Measurements from ENCODE around the gene BTNL9. TPM values are rescaled to one million over a fixed set of nuclear protein-coding genes. Genes with fewer than 3 reads are reported as not detected.
"Not testable (repeated sequence)": the region's sequence is repeated elsewhere in the genome, so short reads cannot be mapped to it uniquely, and the experiment has no call there.

The BTNL9 gene
- total RNA-seq, 1 donor, result under 0.01 TPM

DNA sequence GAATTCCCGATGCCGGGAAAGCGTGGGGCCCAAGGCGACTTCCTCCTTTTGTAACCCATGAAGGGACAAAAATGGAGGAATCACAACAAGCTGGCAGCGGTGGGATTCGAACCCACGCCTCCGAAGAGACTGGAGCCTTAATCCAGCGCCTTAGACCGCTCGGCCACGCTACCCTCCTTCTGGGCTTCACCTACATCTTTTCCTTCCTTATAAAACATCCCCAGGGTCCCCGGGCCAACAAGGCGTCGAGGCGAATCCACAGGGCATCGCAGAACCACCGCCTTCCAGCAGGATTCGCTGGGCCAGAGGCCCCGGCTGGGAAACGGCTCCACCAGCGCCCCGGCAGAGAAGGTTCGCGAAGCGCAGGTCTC lies 57.3 kb downstream of the BTNL9 start:
- not testable (repeated sequence) for DNase-seq (ENCODE audit: low read depth in 2 of 3, low spot score in 2 of 3)

DNA sequence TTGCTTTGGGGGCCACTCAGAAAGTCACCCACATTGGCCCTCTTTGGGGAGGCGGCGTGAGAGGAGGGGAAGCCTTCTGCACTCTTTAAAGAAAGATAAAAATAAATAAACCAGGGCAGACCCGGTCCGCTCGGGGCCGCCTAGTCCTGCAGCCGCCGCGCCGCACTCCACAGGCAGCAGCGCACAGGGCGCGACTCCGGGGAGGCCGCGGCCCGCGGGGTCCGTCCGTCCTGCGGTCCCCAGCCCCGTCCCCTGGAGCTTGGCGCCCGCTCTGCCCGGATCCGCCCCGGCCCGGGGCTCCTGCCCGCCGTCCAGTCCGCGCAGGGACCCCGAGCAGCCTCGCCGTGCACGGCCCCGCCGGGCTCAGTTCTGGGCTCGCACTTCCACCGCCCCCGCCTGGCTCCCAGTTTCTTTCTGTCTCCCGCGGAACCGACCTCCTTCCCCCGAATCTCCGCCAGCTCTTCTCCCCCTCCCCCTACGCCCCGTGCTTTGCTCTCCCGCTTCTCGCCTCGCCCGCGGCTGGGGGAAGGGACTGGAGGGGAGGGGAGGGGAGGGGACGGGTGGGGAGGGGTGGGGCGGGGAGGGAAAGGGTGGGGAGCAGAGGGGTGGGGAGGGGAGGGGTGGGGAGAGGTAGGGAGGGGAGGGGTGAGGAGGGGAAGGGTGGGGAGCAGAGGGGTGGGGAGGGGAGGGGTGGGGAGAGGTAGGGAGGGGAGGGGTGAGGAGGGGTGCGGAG lies 57.9 kb downstream of the BTNL9 start:
- DNase-seq (ENCODE audit: low read depth in 2 of 3, low spot score in 2 of 3), result not testable (repeated sequence)

GRCh38 chr5:181098762-181099601 lies 58.9 kb downstream of the BTNL9 start:
- peak in 1 of 3 donors; percentile 16 for DNase-seq (ENCODE audit: low read depth in 2 of 3, low spot score in 2 of 3)

DNA sequence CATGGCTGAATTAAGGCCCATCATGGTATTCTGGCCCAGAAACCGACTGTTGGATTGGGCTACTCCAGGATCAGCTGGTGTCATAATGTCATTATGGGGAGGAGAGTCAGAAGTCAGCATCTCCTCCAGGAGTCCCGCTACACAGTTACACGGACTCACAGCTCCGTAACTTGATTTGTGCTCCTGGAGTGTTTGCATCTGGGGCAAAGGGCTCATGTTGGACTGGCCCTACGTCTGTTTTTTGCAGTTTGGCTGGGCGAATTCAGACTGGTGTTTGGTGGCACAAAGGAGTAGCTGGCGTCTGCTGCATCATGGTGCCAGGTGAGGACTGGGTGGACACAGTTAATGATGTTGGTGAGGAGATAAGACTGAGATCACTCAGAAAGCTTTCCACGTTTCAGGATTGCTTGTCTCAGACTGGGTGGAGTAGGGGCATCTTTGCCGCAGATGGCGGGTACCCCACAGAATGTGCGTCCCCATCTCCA lies 59.6 kb downstream of the BTNL9 start:
- no peak for DNase-seq (ENCODE audit: low read depth in 2 of 3, low spot score in 2 of 3)

DNA sequence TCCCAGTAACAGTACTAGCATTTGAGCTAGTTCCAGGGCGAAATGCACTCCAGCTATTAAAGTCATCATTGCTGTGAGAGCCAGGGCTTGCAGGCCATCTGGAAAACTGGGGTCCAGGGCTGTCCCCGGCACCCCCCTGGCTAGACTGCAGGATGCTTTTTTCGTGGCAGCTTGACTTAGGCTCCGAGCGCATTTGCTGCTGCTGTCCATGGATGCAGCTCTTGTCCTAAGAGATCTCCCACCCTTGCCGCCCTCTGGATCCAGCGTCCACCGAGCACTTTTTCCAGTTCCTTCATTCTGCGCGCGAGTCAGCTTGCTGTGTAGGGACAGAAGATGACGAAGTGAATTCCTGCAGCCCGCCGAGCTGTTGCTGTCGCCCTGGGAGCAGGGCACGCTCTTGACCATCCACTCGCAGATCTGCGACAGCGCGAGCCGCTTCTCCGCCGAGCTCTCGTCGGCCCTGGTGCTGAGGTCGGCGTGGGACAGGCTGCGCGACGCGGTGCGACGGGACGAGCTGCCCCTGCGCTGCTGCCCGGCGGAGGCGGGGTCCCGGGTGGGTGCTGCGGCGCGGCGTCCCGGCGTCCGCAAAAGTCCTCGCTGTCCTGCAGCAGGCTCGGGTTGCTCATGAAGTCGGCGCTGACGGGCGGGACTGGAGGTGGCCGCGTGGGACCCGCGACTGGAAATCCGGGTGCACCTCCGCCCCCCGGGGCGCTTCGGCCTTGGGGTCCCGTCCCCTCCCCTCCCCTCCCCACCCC lies 60.2 kb downstream of the BTNL9 start:
- no peak for DNase-seq (ENCODE audit: low read depth in 2 of 3, low spot score in 2 of 3)

DNA sequence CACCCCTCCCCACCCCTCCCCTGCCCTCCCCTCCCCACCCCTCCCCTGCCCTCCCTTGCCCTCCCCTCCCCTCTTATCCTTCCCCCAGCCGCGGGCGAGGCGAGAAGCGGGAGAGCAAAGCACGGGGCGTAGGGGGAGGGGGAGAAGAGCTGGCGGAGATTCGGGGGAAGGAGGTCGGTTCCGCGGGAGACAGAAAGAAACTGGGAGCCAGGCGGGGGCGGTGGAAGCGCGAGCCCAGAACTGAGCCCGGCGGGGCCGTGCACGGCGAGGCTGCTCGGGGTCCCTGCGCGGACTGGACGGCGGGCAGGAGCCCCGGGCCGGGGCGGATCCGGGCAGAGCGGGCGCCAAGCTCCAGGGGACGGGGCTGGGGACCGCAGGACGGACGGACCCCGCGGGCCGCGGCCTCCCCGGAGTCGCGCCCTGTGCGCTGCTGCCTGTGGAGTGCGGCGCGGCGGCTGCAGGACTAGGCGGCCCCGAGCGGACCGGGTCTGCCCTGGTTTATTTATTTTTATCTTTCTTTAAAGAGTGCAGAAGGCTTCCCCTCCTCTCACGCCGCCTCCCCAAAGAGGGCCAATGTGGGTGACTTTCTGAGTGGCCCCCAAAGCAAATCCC lies 61.1 kb downstream of the BTNL9 start:
- not testable (repeated sequence) for DNase-seq (ENCODE audit: low read depth in 2 of 3, low spot score in 2 of 3)

DNA sequence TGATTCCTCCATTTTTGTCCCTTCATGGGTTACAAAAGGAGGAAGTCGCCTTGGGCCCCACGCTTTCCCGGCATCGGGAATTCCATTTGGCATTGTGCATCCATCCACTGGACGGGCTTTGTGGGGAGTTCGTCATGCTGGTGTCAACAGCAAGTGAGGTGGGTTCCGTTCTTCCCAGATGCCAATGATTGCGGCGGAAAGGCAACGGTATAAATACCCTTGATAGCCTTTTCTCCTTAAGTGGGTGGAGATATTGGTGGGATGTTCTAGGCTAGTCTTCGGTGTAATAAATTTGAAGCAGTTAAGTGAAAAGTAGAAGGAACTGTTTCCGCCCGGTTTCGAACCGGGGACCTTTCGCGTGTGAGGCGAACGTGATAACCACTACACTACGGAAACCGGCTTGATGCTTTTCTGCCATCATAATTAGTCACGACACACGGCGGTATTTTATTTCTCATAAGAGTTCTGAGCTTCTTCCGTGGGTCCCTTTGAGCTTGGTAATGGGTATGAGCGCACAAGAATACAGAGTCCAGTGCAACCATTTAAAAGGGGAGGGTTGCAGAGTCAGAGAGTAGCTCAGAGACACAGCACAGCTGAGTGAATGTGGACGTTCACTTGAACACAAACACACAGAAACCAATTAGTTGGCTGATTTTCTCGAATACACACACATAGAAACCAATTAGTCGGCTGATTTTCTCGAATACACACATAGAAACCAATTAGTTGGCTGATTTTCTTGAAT lies 62.0 kb downstream of the BTNL9 start:
- DNase-seq (ENCODE audit: low read depth in 2 of 3, low spot score in 2 of 3), result not testable (repeated sequence)

DNA sequence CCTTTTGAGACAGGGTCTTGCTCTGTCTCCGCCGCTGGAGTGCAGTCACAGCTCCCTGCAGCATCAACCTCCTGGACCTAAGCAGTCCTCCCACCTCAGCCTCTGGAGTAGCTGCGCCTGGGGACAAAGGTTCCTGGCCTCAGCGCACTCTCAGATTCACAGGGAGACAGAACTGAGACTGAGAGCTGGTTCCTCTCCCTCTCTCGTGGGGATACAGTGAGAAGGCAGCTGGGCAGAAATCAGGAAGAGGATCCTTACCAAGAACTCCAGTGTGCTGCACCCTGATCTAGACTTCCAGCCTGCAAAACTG lies 64.1 kb downstream of the BTNL9 start:
- not testable (repeated sequence) for DNase-seq (ENCODE audit: low read depth in 2 of 3, low spot score in 2 of 3)

- DNase-seq (ENCODE audit: low read depth in 2 of 3, low spot score in 2 of 3), result not testable (repeated sequence)
These were observed 64.7 kb downstream of the BTNL9 start for GRCh38 chr5:181104606-181105390.

- peak in 1 of 3 donors; percentile 24 for DNase-seq (ENCODE audit: low read depth in 2 of 3, low spot score in 2 of 3)
These were observed 65.4 kb downstream of the BTNL9 start for GRCh38 chr5:181105391-181106025.

GRCh38 chr5:181107699-181108098 lies 67.6 kb downstream of the BTNL9 start:
- no peak for DNase-seq (ENCODE audit: low read depth in 2 of 3, low spot score in 2 of 3)

DNA sequence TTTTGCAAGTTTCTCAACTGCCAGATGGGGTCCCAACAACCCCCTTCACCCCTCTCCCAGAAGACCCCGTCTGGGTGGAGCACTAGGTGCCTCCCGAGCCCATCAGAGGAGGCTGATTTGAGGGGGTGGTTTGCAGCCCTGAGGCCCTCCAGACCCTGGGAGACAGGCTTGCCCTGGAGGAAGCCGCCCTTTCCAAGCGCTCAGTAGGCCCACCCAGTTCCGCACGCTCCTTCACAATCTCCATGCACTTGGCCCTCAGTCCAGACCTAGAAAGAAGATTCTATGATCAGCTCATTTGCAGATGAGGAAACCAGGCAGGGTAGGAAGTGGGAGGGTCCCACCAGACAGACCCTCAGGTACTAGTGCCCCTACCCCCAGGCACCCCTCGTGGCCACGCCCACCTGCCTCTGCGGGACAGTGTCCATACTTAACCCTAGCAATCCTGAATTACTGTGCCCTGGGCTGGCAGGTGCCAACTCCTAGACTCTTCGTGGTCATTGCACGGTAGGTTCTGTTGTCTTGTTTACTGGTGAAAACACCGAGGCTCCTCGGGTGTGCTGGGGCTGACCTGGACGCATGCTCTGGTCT lies 68.6 kb downstream of the BTNL9 start:
- DNase-seq (ENCODE audit: low read depth in 2 of 3, low spot score in 2 of 3), result no peak

- no peak for DNase-seq (ENCODE audit: low read depth in 2 of 3, low spot score in 2 of 3)
These were observed 69.5 kb downstream of the BTNL9 start for GRCh38 chr5:181109489-181110013.

DNA sequence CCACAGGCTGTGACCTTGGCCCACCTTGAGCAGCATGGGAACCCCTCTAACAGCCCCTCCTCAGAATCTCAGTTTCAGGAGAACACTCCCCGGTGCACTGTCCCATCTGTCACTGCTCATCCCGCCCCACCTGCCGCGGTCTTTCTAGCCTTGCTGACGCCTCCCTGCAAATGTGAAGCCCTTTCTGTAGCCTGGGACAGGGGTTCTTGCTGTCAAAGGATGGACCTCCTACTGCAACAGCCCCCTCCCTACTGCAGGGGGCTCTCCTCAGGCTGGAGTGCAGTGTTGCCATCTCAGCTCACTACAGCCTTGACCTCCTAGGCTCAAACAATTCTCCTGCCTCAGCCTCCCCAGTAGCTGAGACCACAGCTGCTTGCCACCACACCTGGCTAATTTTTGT lies 70.9 kb downstream of the BTNL9 start:
- no peak for DNase-seq (ENCODE audit: low read depth in 2 of 3, low spot score in 2 of 3)
